Gastrocnemius medialis (tissue), 4 donors: ENCODE measurements around the gene CLSTN2. TPM values are rescaled to one million over a fixed set of nuclear protein-coding genes. Genes with fewer than 3 reads are reported as not detected.
"Not testable (repeated sequence)": the region's sequence is repeated elsewhere in the genome, so short reads cannot be mapped to it uniquely, and the experiment has no call there.

Source experiments
- ATAC-seq, 2 donors: fragments of 150-250 bp; one replicate each; pipeline ENCODE4 v1.9.1; 2016
- DNase-seq, 2 donors: peaks; one replicate each; pipeline ENCODE4 v3.0.0-alpha.2; 2019
- H3K27ac ChIP-seq, 4 donors: fragments of 200-600 bp; sonication (generic); 1 replicate in 1 of 4; 2 replicates in 3 of 4; pipeline ENCODE4 v1.5.1; 2016 to 2018; ENCODE audit warnings: mild to moderate bottlenecking in 2 of 4, moderate library complexity in 1 of 4
- H3K27me3 ChIP-seq, 3 donors: fragments of 200-600 bp; sonication (generic) in 2 of 3; 1 replicate in 1 of 3; 2 replicates in 2 of 3; pipeline versions ENCODE4 v1.5.1 to v1.6.0; 2016 to 2019; ENCODE audit warnings: mild to moderate bottlenecking in 1 of 3, moderate library complexity in 1 of 3
- H3K36me3 ChIP-seq, 2 donors: fragments of 200-600 bp; sonication (generic) in 1 of 2; one replicate each; pipeline ENCODE4 v1.5.1; 2017 to 2018
- H3K4me1 ChIP-seq, 2 donors: fragments of 200-600 bp; sonication (generic) in 1 of 2; one replicate each; pipeline ENCODE4 v1.5.1; 2016 to 2017; ENCODE audit warnings: mild to moderate bottlenecking in 2 of 2
- H3K4me3 ChIP-seq, 4 donors: fragments of 200-600 bp; sonication (generic) in 3 of 4; 1 replicate in 1 of 4; 2 replicates in 3 of 4; pipeline ENCODE4 v1.5.1; 2016 to 2019; ENCODE audit warnings: mild to moderate bottlenecking in 2 of 4
- H3K9me3 ChIP-seq, 3 donors: fragments of 200-600 bp; sonication (generic) in 2 of 3; 1 replicate in 1 of 3; 2 replicates in 2 of 3; pipeline ENCODE4 v1.5.1; 2016 to 2019
- CTCF ChIP-seq, 5 experiments: fragments of 450-650 bp in 3 of 5; fragments of 200-600 bp in 2 of 5; sonication (generic) in 2 of 5; IDR thresholded peaks in 4 of 5; conservative IDR thresholded peaks in 1 of 5; 1 replicate in 4 of 5; 2 replicates in 1 of 5; pipeline ENCODE4 v1.5.1; 2016 to 2019; ENCODE audit warnings: antibody characterized with exemption in 5 of 5, mild to moderate bottlenecking in 3 of 5, moderate library complexity in 3 of 5
- POLR2A ChIP-seq, 2 donors: fragments of 450-650 bp; IDR thresholded peaks; one replicate each; pipeline ENCODE4 v1.6.1; 2017; ENCODE audit warnings: antibody characterized with exemption in 2 of 2, mild to moderate bottlenecking in 2 of 2, moderate library complexity in 2 of 2
- in situ Hi-C, 4 donors: fragments of 200-750 bp; cut with MboI; loops; one replicate each; pipeline versions ENCODE4 v1.15.0 to v1.8.0; 2017; ENCODE audit warnings: low sequenced_read_pairs in 4 of 4
- intact Hi-C: fragments of 100-400 bp; cut with DNase I; formaldehyde crosslinking; loops from one replicate; pipeline ENCODE4 v1.15.1; 2023; ENCODE audit warnings: low total_unique reads
- total RNA-seq, 4 donors: library from RNA; depleted of rRNA; stranded (reverse); fragments of >200 nt; gene quantifications; one replicate each; pipeline versions ENCODE4 v1.1.0 to v1.2.3, GENCODE V29; 2016

CLSTN2 gene
- total RNA-seq, 4 donors from 2014 or later, result 1.1 to 4.9 (median 4.0) TPM

- Histone ChIP-seq H3K27me3 (no peaks in the 10 kb centered on the region), H3K4me3 (no peak overlapping the region), H3K27ac (no peak overlapping the region), H3K9me3 (no peaks in the 10 kb centered on the region), H3K4me1 (no peaks in the 10 kb centered on the region), H3K36me3 (no peaks in the 10 kb centered on the region)
- intact Hi-C loops (no loop called here), in situ Hi-C loops (no loop called here)
- no peak for ATAC-seq
- DNase-seq, result no peak
- TF ChIP-seq CTCF (IDR thresholded peaks at IDR 0.05 in 4 of 5, conservative IDR thresholded peaks at IDR 0.05 in 1 of 5), result no peak
- no peak for TF ChIP-seq POLR2A (IDR thresholded peaks at IDR 0.05)
Measured at GRCh38 chr3:140420621-140421357, 485.8 kb downstream of the CLSTN2 start.

- no peak for ATAC-seq
- in situ Hi-C loops, result no loop called here
- intact Hi-C loops, result no loop called here
Measured at GRCh38 chr3:140421884-140422283, 486.9 kb downstream of the CLSTN2 start.

GRCh38 chr3:140423146-140423545 lies 488.2 kb downstream of the CLSTN2 start:
- Histone ChIP-seq H3K9me3 (no peaks in the 10 kb centered on the region), H3K27me3 (no peaks in the 10 kb centered on the region), H3K4me3 (no peak overlapping the region), H3K4me1 (no peaks in the 10 kb centered on the region), H3K36me3 (no peaks in the 10 kb centered on the region), H3K27ac (no peak overlapping the region)
- no peak for DNase-seq
- in situ Hi-C loops, result no loop called here
- TF ChIP-seq POLR2A (IDR thresholded peaks at IDR 0.05) (no peak), CTCF (IDR thresholded peaks at IDR 0.05 in 4 of 5, conservative IDR thresholded peaks at IDR 0.05 in 1 of 5) (no peak)
- intact Hi-C loops, result no loop called here
- ATAC-seq, result no peak

More at GRCh38 chr3:140421884-140422283, 486.9 kb downstream of the CLSTN2 start:
- DNase-seq, result no peak
- no peaks in the 10 kb centered on the region for H3K9me3 ChIP-seq
- H3K27ac ChIP-seq, result no peak overlapping the region
- no peaks in the 10 kb centered on the region for H3K36me3 ChIP-seq
- no peaks in the 10 kb centered on the region for H3K27me3 ChIP-seq
- TF ChIP-seq POLR2A (IDR thresholded peaks at IDR 0.05), result no peak
- TF ChIP-seq CTCF (IDR thresholded peaks at IDR 0.05 in 4 of 5, conservative IDR thresholded peaks at IDR 0.05 in 1 of 5), result no peak
- no peaks in the 10 kb centered on the region for H3K4me1 ChIP-seq
- H3K4me3 ChIP-seq, result no peak overlapping the region

GRCh38 chr3:140423574-140423973 lies 488.6 kb downstream of the CLSTN2 start:
- H3K4me1 ChIP-seq, in situ Hi-C loops, H3K4me3 ChIP-seq, DNase-seq, H3K27ac ChIP-seq, ATAC-seq, intact Hi-C loops, H3K36me3 ChIP-seq, H3K27me3 ChIP-seq, H3K9me3 ChIP-seq: not testable (repeated sequence)

GRCh38 chr3:140424211-140424610 lies 489.2 kb downstream of the CLSTN2 start:
- no peak overlapping the region for H3K4me3 ChIP-seq
- ATAC-seq (no peak), DNase-seq (no peak)
- no peaks in the 10 kb centered on the region for H3K36me3 ChIP-seq
- H3K9me3 ChIP-seq, result no peaks in the 10 kb centered on the region
- intact Hi-C loops (no loop called here), in situ Hi-C loops (no loop called here)
- no peaks in the 10 kb centered on the region for H3K4me1 ChIP-seq
- H3K27me3 ChIP-seq, result no peaks in the 10 kb centered on the region
- TF ChIP-seq CTCF (IDR thresholded peaks at IDR 0.05 in 4 of 5, conservative IDR thresholded peaks at IDR 0.05 in 1 of 5), result no peak
- TF ChIP-seq POLR2A (IDR thresholded peaks at IDR 0.05), result no peak
- no peak overlapping the region for H3K27ac ChIP-seq
